HCT116 (cell line): Measurements from ENCODE around the gene FERMT1. TPM values are rescaled to one million over a fixed set of nuclear protein-coding genes. Genes with fewer than 3 reads are reported as not detected.

Experiments
- ATAC-seq: fragments of 200-7000 bp; cut with Tn5 transposase; 2 replicates; pipeline ENCODE4 v1.9.1; 2020; ENCODE audit warnings: mild to moderate bottlenecking, moderate library complexity
- BruUV-seq: library from RNA; stranded (reverse); fragments of 400-500 nt; replicated peaks from 2 replicates; lab custom pipeline; 2021; lab: Mats Ljungman, UMichigan
- CTCF ChIA-PET: fragments of 300-600 bp; sonication (Branson Sonifier 250); formaldehyde crosslinking; loops from one replicate; lab custom pipeline; 2021; ENCODE audit warnings: antibody characterized with exemption; lab: Charles Lee
- POLR2A ChIA-PET: fragments of 300-600, 350-600 bp; sonication (Branson Sonifier 250); formaldehyde crosslinking; loops from one replicate; lab custom pipeline; 2021; ENCODE audit warnings: antibody characterized with exemption; lab: Charles Lee
- RAD21 ChIA-PET, 2 experiments: fragments of 300-600 bp; sonication (Branson Sonifier 250); formaldehyde crosslinking; loops; one replicate each; lab custom pipeline; 2023; ENCODE audit warnings: low total read pairs in 2 of 2; ENCODE audit not compliant: uncharacterized antibody in 2 of 2, unreplicated experiment in 2 of 2, low non-redundant PET in 1 of 2; lab: Charles Lee
- DNase-seq: peaks from one replicate; pipeline ENCODE4 v3.0.0-alpha.2; 2010; ENCODE audit warnings: low read depth, low spot score
- H2AFZ ChIP-seq: fragments of 200-600 bp; shearing (Covaris generic), sonication (generic); 2 replicates; pipeline ENCODE4 v1.6.1; 2017; ENCODE audit warnings: low read depth, mixed run types, mixed read lengths, antibody characterized with exemption, low read length; ENCODE audit not compliant: poor library complexity, severe bottlenecking
- H3K27ac ChIP-seq: 2 replicates; pipeline ENCODE4 v1.5.1; 2012; ENCODE audit warnings: low read depth, low read length
- H3K27me3 ChIP-seq: fragments of 200-600 bp; sonication (generic); 2 replicates; pipeline ENCODE4 v1.6.1; 2016; ENCODE audit warnings: mixed run types, low read length, mixed read lengths; ENCODE audit not compliant: insufficient read depth
- H3K36me3 ChIP-seq, 2 experiments: fragments of 200-500 bp in 1 of 2; fragments of 200-600 bp in 1 of 2; sonication (Bioruptor generic) in 1 of 2; sonication (generic) in 1 of 2; 2 replicates each; pipeline versions ENCODE4 v1.5.1 to v1.6.1; 2014 to 2016; ENCODE audit warnings: low read length in 2 of 2, inconsistent platforms in 1 of 2, mixed read lengths in 1 of 2, mixed run types in 1 of 2; ENCODE audit not compliant: insufficient read depth in 2 of 2, control insufficient read depth in 1 of 2
- H3K4me1 ChIP-seq, 2 experiments: fragments of 200-600 bp in 1 of 2; sonication (generic) in 1 of 2; 2 replicates each; pipeline versions ENCODE4 v1.5.1 to v1.6.1; 2012 to 2017; ENCODE audit warnings: low read length in 2 of 2, inconsistent platforms in 1 of 2, mild to moderate bottlenecking in 1 of 2, mixed read lengths in 1 of 2, mixed run types in 1 of 2, moderate library complexity in 1 of 2; ENCODE audit not compliant: insufficient read depth in 2 of 2, control insufficient read depth in 1 of 2
- H3K4me2 ChIP-seq: fragments of 200-600 bp; sonication (generic); 2 replicates; pipeline ENCODE4 v1.6.1; 2017; ENCODE audit warnings: mixed run types, low read length, mixed read lengths
- H3K4me3 ChIP-seq, 2 experiments: fragments of 200-600 bp in 1 of 2; sonication (generic) in 1 of 2; replicated peaks in 1 of 2; 2 replicates each; pipeline ENCODE4 v1.5.1; 2011 to 2016; ENCODE audit warnings: low read length in 2 of 2, control low read depth in 1 of 2, low read depth in 1 of 2, mild to moderate bottlenecking in 1 of 2, mixed read lengths in 1 of 2, mixed run types in 1 of 2
- H3K79me2 ChIP-seq: fragments of 200-600 bp; sonication (generic); 2 replicates; pipeline ENCODE4 v1.6.1; 2017; ENCODE audit warnings: mild to moderate bottlenecking, mixed run types, low read length, moderate library complexity, mixed read lengths; ENCODE audit not compliant: insufficient read depth
- H3K9ac ChIP-seq: fragments of 200-600 bp; sonication (generic); 2 replicates; pipeline ENCODE4 v1.6.1; 2016; ENCODE audit warnings: low read length, mixed read lengths
- H3K9me2 ChIP-seq: fragments of 200-600 bp; sonication (generic), shearing (Covaris generic); 2 replicates; pipeline ENCODE4 v1.6.1; 2017; ENCODE audit warnings: mixed run types, mild to moderate bottlenecking, moderate library complexity; ENCODE audit not compliant: insufficient read depth
- H3K9me3 ChIP-seq, 2 experiments: fragments of 200-500 bp in 1 of 2; fragments of 200-600 bp in 1 of 2; sonication (Bioruptor generic) in 1 of 2; sonication (generic) in 1 of 2; 2 replicates each; pipeline ENCODE4 v1.6.1; 2014 to 2017; ENCODE audit warnings: low read length in 2 of 2, mixed read lengths in 2 of 2, inconsistent platforms in 1 of 2, low read depth in 1 of 2, mild to moderate bottlenecking in 1 of 2, mixed run types in 1 of 2, moderate library complexity in 1 of 2; ENCODE audit not compliant: control insufficient read depth in 1 of 2, insufficient read depth in 1 of 2
- H4K20me1 ChIP-seq: fragments of 200-600 bp; sonication (generic), shearing (Covaris generic); 2 replicates; pipeline ENCODE4 v1.6.1; 2017; ENCODE audit warnings: mixed run types, mild to moderate bottlenecking, moderate library complexity; ENCODE audit not compliant: insufficient read depth
- CBX3 ChIP-seq: IDR thresholded peaks from 2 replicates; pipeline ENCODE4 v1.6.1; 2012; ENCODE audit warnings: low read depth
- CEBPB ChIP-seq: IDR thresholded peaks from 2 replicates; pipeline ENCODE4 v1.6.1; 2012; ENCODE audit warnings: low read depth
- EGR1 ChIP-seq: IDR thresholded peaks from 2 replicates; pipeline ENCODE4 v1.6.1; 2012; ENCODE audit warnings: low read depth
- EZH2 ChIP-seq: fragments of 200-600 bp; sonication (generic); IDR thresholded peaks from 2 replicates; pipeline ENCODE4 v1.6.1; 2017; ENCODE audit warnings: antibody characterized with exemption, mixed run types
- FOSL1 ChIP-seq: IDR thresholded peaks from 2 replicates; pipeline ENCODE4 v1.6.1; 2012; ENCODE audit warnings: low read depth
- JUND ChIP-seq: IDR thresholded peaks from 2 replicates; pipeline ENCODE4 v1.6.1; 2012
- POLR2A ChIP-seq: IDR thresholded peaks from 2 replicates; pipeline ENCODE4 v1.7.0; 2011; ENCODE audit warnings: borderline replicate concordance; ENCODE audit not compliant: insufficient read depth, insufficient read length; ENCODE audit errors: extremely low read depth
- POLR2AphosphoS5 ChIP-seq: IDR thresholded peaks from 2 replicates; pipeline ENCODE4 v1.6.1; 2011; ENCODE audit warnings: mild to moderate bottlenecking, low read depth, low read length, moderate library complexity
- RAD21 ChIP-seq: IDR thresholded peaks from 2 replicates; pipeline ENCODE4 v1.6.1; 2012; ENCODE audit warnings: low read depth, mild to moderate bottlenecking
- SIN3A ChIP-seq: IDR thresholded peaks from 2 replicates; pipeline ENCODE4 v1.6.1; 2012; ENCODE audit warnings: low read depth
- SP1 ChIP-seq: IDR thresholded peaks from 2 replicates; pipeline ENCODE4 v1.6.1; 2012; ENCODE audit warnings: low read depth
- SRF ChIP-seq: IDR thresholded peaks from 2 replicates; pipeline ENCODE4 v1.6.1; 2012; ENCODE audit warnings: low read depth
- TCF7L2 ChIP-seq: IDR thresholded peaks from 2 replicates; pipeline ENCODE4 v1.7.0; 2011; ENCODE audit warnings: borderline replicate concordance, inconsistent platforms; ENCODE audit not compliant: insufficient read depth, insufficient read length; ENCODE audit errors: extremely low read depth
- YY1 ChIP-seq: IDR thresholded peaks from 2 replicates; pipeline ENCODE4 v1.6.1; 2011; ENCODE audit warnings: low read length, low read depth, moderate library complexity, mild to moderate bottlenecking; ENCODE audit not compliant: insufficient replicate concordance; ENCODE audit errors: extremely low read depth
- ZFX ChIP-seq: fragments of 450-650 bp; IDR thresholded peaks from 2 replicates; pipeline ENCODE4 v1.6.1; 2017
- intact Hi-C: fragments of 100-400 bp; cut with micrococcal nuclease; formaldehyde crosslinking; loops from 2 replicates; pipeline ENCODE4 v1.10.0; 2022
- total RNA-seq: library from RNA; stranded (reverse); gene quantifications from one replicate; pipeline ENCODE4 v1.2.1, GENCODE V29; 2021; ENCODE audit not compliant: unreplicated experiment
- TF ChIP-seq, protein P1 (sequence below): IDR thresholded peaks from 2 replicates; pipeline ENCODE4 v1.6.1; 2012
- TF ChIP-seq, protein P2 (sequence below): IDR thresholded peaks from 2 replicates; pipeline ENCODE4 v1.6.1; 2012; ENCODE audit warnings: low read depth
- TF ChIP-seq, protein P3 (sequence below): IDR thresholded peaks from 2 replicates; pipeline ENCODE4 v1.6.1; 2012
- TF ChIP-seq, protein P4 (sequence below), 3 experiments: fragments of 200-600 bp in 1 of 3; sonication (generic) in 1 of 3; IDR thresholded peaks in 2 of 3; conservative IDR thresholded peaks in 1 of 3; 2 replicates each; pipeline ENCODE4 v1.5.1; 2012 to 2017; ENCODE audit warnings: low read depth in 2 of 3, low read length in 2 of 3, antibody characterized with exemption in 1 of 3, borderline replicate concordance in 1 of 3, control low read depth in 1 of 3, mild to moderate bottlenecking in 1 of 3, mixed read lengths in 1 of 3, mixed run types in 1 of 3, moderate library complexity in 1 of 3; ENCODE audit not compliant: insufficient read depth in 1 of 3

Gene FERMT1
- total RNA-seq, 1 experiment from 2014 or later = 34.9 TPM

DNA sequence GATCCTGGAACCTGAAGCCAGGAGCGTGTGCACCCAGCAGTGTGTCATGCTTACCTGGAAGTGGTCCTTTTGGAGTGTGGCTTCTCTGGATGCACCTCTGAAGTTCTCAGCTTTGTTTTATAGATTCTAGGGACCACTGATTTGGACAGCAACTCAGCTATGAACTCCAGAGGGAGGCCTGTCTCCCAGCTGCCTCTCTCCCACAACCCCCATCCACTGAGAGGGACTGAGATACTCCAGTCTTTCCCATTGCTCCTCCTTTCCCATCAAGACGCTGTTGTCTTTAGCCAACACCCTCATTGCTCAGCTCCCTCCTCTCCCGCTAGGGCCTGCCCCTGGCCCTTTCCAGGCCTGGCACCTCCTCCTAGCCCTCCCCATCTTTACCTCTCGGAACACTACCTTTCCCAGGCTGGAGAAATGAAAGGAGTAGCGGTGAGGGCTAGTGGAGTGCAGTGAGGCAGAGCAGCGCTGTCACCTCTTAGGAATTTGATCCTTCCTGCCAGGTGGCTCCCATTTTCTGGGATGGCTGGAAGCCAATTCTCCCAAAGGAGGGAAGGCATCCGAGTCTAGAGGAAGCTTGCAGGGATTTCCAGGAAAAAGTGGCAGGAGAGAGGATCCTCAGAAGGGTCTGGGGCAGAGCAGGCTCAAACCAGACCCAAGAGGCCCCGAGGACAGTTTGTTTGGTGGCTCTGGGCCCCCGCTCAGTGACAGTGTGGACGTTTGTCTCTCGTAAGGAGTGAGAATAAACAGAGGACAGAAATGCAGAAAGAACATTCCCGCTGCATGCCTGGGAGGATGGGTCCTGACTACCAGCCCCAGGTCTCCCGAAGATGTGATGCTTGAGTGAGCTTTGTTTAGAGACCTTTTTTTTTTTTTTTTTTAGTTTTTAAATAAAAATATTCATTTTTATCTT lies 68.8 kb downstream of the FERMT1 start, which contains the start of gene LRRN4 (continued):
- TF ChIP-seq, protein P1, sequence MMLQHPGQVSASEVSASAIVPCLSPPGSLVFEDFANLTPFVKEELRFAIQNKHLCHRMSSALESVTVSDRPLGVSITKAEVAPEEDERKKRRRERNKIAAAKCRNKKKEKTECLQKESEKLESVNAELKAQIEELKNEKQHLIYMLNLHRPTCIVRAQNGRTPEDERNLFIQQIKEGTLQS = no peak
- TF ChIP-seq EZH2 (no peak), POLR2AphosphoS5 (no peak), YY1 (peak; percentile 13), JUND (no peak)
- TF ChIP-seq, all 23 proteins: peak for 3

DNA sequence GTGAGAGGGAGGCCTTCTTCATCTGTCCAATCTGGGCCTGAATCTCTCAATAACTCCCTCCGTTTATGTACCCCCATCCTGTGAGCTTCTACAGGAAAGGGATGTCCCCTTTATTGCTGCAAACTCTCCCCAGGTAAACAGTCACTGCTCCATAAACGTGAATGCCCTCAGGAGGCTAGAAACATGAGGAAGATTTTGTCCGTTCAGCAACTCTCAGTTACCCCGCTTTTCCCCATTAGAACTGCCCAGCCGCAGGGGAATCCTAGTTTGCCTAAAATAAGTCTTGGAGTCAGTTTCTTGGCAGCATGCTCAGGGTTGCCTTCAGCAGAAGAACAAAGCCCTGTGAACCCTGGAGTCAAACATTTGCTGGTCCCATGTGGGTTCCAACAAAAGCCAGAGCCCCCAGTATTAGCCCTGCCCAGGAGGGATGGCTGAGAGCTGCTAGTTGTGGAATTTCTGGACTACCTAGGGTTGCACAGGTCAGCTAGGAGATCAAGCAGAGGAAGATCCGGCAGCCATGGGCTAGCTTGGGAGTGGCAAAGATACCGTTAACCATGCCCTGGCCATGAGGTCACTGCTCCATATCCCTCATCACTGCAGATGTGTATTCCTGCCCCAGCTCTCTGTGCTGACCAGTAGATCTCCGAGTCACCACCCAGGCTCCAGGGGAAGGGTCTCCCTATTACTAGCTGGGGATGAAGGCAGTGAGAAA lies 69.6 kb downstream of the FERMT1 start:
- DNase-seq (no peak), ATAC-seq (peak; percentile 9)
- ChIA-PET CTCF (no interaction called here), RAD21 (no interaction called here), POLR2A (no interaction called here)
- BruUV-seq = no TSS peak
- peak overlapping the region; percentile 72 for H3K4me2 ChIP-seq
- H3K27me3 ChIP-seq = no peaks in the 10 kb centered on the region
- peaks cover 14 to 32% of the 10 kb centered on the region in 2 experiments for H3K4me1 ChIP-seq
- no peaks in the 10 kb centered on the region for H3K9me3 ChIP-seq
- peak overlapping the region; percentile 34; the same call in 1 of the 2 replicates for H3K9ac ChIP-seq
- H3K36me3 ChIP-seq = no peaks in the 10 kb centered on the region
- no peaks in the 10 kb centered on the region for H3K9me2 ChIP-seq
- intact Hi-C loops = no loop called here
- peak overlapping the region; percentile 15; the same call in 1 of the 2 replicates for H3K27ac ChIP-seq
- peak overlapping the region; percentile 34 for H2AFZ ChIP-seq
- H4K20me1 ChIP-seq = no peaks in the 10 kb centered on the region
- H3K4me3 ChIP-seq = no peak overlapping the region
- no peaks in the 10 kb centered on the region for H3K79me2 ChIP-seq
- TF ChIP-seq ZFX (no peak), EZH2 (no peak), EGR1 (no peak), SRF (no peak), SP1 (no peak), SIN3A (no peak), POLR2AphosphoS5 (no peak), CBX3 (no peak), CEBPB (no peak), TCF7L2 (no peak), FOSL1 (no peak), POLR2A (no peak), RAD21 (no peak), JUND (no peak)
- TF ChIP-seq, protein P2, sequence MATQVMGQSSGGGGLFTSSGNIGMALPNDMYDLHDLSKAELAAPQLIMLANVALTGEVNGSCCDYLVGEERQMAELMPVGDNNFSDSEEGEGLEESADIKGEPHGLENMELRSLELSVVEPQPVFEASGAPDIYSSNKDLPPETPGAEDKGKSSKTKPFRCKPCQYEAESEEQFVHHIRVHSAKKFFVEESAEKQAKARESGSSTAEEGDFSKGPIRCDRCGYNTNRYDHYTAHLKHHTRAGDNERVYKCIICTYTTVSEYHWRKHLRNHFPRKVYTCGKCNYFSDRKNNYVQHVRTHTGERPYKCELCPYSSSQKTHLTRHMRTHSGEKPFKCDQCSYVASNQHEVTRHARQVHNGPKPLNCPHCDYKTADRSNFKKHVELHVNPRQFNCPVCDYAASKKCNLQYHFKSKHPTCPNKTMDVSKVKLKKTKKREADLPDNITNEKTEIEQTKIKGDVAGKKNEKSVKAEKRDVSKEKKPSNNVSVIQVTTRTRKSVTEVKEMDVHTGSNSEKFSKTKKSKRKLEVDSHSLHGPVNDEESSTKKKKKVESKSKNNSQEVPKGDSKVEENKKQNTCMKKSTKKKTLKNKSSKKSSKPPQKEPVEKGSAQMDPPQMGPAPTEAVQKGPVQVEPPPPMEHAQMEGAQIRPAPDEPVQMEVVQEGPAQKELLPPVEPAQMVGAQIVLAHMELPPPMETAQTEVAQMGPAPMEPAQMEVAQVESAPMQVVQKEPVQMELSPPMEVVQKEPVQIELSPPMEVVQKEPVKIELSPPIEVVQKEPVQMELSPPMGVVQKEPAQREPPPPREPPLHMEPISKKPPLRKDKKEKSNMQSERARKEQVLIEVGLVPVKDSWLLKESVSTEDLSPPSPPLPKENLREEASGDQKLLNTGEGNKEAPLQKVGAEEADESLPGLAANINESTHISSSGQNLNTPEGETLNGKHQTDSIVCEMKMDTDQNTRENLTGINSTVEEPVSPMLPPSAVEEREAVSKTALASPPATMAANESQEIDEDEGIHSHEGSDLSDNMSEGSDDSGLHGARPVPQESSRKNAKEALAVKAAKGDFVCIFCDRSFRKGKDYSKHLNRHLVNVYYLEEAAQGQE = no peak
- TF ChIP-seq, protein P3, sequence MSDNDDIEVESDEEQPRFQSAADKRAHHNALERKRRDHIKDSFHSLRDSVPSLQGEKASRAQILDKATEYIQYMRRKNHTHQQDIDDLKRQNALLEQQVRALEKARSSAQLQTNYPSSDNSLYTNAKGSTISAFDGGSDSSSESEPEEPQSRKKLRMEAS = no peak
- TF ChIP-seq, protein P4, sequence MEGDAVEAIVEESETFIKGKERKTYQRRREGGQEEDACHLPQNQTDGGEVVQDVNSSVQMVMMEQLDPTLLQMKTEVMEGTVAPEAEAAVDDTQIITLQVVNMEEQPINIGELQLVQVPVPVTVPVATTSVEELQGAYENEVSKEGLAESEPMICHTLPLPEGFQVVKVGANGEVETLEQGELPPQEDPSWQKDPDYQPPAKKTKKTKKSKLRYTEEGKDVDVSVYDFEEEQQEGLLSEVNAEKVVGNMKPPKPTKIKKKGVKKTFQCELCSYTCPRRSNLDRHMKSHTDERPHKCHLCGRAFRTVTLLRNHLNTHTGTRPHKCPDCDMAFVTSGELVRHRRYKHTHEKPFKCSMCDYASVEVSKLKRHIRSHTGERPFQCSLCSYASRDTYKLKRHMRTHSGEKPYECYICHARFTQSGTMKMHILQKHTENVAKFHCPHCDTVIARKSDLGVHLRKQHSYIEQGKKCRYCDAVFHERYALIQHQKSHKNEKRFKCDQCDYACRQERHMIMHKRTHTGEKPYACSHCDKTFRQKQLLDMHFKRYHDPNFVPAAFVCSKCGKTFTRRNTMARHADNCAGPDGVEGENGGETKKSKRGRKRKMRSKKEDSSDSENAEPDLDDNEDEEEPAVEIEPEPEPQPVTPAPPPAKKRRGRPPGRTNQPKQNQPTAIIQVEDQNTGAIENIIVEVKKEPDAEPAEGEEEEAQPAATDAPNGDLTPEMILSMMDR (IDR thresholded peaks at IDR 0.05 in 2 of 3, conservative IDR thresholded peaks at IDR 0.05 in 1 of 3; ENCODE audit: borderline replicate concordance in 1 of 3, insufficient read depth in 1 of 3, low read depth in 2 of 3, low read length in 2 of 3) = no peak
